H1 (cell line): ENCODE data around the gene TEK. TPM values are rescaled to one million over a fixed set of nuclear protein-coding genes. Genes with fewer than 3 reads are reported as not detected.

Experiments used
- GABPA ChIP-seq: IDR thresholded peaks from 2 replicates; pipeline ENCODE4 v1.6.1; 2011; ENCODE audit warnings: mild to moderate bottlenecking, low read length, moderate library complexity, borderline replicate concordance; ENCODE audit not compliant: insufficient read depth
- SP1 ChIP-seq: IDR thresholded peaks from 2 replicates; pipeline ENCODE4 v1.6.1; 2011; ENCODE audit warnings: low read depth, low read length
- TAF1 ChIP-seq: IDR thresholded peaks from 2 replicates; pipeline ENCODE4 v1.6.1; 2011; ENCODE audit warnings: mild to moderate bottlenecking, low read depth, low read length
- polyA plus RNA-seq, 7 experiments: library from polyadenylated mRNA; depleted of rRNA in 3 of 7; stranded (reverse) in 5 of 7; unstranded in 2 of 7; fragments of >200 nt in 5 of 7; fragments of 200-250 nt in 2 of 7; gene quantifications; 1 replicate in 5 of 7; 2 replicates in 1 of 7; 4 replicates in 1 of 7; pipeline versions ENCODE4 v1.2.1 to v1.2.3, GENCODE V29; 2011 to 2013; ENCODE audit warnings: missing spikeins in 2 of 7, mixed read lengths in 2 of 7
- total RNA-seq: library from RNA; stranded (reverse); fragmentation: NEBNext Ultra II Directional; extraction: Animal tissue kit (Norgen Biotek cat#: 25700); gene quantifications from 2 replicates; pipeline ENCODE4 v1.2.1, GENCODE V29; 2021
- TF ChIP-seq, protein P1 (sequence below): IDR thresholded peaks from 2 replicates; pipeline ENCODE4 v1.6.1; 2012; ENCODE audit warnings: low read length, inconsistent platforms

Gene TEK
- total and polyA plus RNA-seq, 2 of the 8 experiments (the other 6 are each of a cell fraction or from before 2014, with no cell fraction given): 11.0 to 35.8 TPM

GRCh38 chr9:27107241-27107640 lies 1.8 kb upstream of the TEK start (continued):
- TF ChIP-seq, protein P1, sequence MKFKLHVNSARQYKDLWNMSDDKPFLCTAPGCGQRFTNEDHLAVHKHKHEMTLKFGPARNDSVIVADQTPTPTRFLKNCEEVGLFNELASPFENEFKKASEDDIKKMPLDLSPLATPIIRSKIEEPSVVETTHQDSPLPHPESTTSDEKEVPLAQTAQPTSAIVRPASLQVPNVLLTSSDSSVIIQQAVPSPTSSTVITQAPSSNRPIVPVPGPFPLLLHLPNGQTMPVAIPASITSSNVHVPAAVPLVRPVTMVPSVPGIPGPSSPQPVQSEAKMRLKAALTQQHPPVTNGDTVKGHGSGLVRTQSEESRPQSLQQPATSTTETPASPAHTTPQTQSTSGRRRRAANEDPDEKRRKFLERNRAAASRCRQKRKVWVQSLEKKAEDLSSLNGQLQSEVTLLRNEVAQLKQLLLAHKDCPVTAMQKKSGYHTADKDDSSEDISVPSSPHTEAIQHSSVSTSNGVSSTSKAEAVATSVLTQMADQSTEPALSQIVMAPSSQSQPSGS: no peak
- no peak for TF ChIP-seq TAF1
- no peak for TF ChIP-seq GABPA
- no peak for TF ChIP-seq SP1
